Hippocampal formation (tissue), 2 donors: ENCODE results near the gene TDO2.

Experiments used
- DNase-seq, 2 donors: peaks; one replicate each; lab custom pipeline; 2025; lab: John Stamatoyannopoulos, UW

Gene TDO2

DNA sequence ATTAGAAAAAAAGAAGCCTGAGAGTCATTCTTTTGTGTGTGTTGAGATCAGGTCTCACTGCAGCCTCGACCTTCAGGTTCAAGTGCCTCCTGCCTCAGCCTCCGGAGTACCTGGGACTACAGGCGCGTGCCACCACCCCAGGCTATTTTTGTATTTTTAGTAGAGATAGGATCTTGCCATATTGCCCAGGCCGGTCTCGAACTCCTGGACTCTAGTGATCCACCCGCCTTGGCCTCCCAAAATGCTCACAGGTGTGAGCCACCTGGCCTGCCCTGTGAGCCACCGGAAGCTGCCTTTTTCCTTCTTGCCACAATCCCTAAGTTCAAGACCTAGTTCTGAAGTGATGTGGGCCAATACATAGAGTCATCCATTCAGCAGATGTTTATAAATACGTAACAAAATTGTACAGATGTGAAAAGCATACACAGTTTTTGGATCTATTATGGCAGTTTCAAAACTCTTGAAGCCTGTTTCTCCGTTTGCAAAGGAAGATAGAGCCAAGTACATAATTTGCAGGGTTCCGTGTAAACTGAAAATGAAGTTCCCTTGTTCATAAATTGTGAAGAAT, 50.7 kb downstream of the TDO2 start:
- DNase-seq, result no peak

DNA sequence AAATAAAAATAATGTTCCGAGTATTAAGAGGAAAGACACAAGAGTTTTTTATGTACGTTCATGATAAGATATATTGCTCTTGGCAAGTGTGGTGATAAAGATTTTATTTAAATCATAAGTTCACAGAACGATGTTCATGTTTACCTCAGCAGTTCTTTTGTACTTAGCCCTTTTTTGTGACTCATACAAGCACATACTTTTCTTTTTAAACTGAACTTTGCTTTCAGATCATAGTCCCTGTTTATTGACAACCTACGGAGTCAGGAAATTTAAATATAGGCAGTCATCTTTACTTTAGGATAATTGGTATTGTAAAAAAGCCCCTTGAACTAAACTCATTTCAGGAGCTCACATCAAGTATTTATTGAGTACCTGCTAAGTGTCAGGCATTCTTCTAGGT, 51.4 kb downstream of the TDO2 start:
- no peak for DNase-seq

DNA sequence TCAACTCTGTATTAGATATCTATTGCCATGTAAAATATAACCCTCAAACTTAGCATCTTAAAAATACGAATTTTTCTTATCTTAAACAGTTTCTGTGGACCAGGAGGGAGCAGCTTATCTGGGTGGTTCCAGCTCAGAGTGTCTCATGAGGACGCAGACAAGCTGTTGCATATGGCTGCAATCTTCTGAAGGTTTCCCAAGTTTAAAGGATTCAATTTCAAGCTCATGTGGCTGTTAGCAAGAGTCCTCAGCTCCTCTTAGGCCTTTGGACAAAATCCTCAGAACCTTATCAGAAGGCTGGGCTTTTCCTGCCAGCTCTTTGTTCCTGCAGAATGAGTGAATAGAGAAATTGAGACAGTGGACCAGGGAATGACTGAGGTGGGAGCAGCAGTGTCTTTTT, 53.0 kb downstream of the TDO2 start:
- no peak for DNase-seq

DNA sequence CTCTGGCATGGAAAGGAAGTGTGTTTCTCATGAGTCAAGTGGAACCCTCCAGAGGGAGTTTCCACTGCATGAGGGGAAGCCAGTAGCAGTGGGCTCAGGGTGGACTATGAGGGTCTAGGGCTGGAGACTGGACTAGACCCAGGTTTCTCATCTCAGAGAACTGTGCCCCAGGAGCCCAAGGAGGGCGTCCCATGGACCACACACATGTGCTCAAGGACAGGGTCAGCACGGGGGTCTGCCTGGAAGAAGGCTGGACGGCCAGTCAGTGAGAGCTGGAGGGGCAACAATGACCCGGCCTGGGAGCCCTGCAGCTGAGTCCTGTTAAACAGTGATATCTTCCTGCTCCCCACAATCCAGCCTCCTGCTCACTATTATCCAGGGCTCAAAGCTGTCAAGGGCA, 55.9 kb downstream of the TDO2 start:
- no peak for DNase-seq

DNA sequence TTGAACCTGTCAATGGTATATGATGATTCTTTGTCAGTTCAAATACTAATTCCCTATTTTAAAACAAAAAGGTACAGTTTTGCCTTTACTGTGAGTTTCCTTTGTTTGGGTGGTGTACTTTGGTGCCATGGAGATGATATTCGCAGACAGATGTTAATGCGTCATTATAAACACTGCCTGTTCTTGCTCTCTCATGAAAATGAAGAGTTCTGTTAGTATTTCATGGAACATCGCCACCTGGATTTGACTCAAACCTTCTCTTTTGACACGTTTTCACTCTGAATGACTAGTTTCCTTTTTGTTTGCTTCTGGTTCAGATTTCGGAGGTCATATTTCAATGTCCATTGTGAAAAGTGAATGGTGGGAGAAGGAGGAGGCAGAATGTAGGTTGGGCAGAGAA, 57.0 kb downstream of the TDO2 start:
- no peak for DNase-seq

DNA sequence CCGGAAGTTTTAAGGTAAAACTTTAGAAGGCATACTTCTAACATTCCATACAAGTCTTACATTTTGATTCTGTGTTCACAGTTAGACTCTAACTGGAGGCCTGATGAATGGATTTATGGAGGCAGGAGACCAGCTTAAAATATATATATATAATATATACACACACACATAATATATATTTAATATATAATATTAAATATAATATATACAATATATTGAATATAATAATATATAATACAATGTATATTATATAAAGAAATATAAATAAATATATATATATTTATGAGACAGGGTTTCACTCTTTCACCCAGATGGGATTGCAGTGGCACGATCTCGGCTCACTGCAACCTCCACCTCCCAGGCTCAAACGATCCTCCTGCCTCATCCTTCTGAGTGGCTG, 58.1 kb downstream of the TDO2 start:
- no peak for DNase-seq

DNA sequence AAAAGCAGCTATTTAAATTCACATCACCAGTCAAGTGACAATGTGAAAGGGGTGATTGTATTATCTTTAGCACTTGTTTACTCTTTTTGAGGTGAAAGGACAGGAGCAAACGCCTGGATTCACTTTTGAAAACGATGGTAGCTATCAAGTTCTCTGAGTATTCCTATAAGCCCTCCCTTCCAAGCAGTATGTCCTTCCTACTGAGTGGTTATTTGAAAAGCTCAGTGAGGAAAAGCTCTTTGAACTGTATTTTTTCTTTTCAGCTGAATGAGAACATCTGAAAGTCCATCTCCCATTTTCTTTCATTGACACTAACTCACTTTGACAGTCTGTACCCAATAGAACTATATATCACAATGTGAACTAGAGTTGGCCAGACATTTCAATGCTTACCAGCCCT, 59.3 kb downstream of the TDO2 start:
- DNase-seq, result no peak

GRCh38 chr4:155964016-155964891, 60.8 kb downstream of the TDO2 start:
- no peak for DNase-seq

DNA sequence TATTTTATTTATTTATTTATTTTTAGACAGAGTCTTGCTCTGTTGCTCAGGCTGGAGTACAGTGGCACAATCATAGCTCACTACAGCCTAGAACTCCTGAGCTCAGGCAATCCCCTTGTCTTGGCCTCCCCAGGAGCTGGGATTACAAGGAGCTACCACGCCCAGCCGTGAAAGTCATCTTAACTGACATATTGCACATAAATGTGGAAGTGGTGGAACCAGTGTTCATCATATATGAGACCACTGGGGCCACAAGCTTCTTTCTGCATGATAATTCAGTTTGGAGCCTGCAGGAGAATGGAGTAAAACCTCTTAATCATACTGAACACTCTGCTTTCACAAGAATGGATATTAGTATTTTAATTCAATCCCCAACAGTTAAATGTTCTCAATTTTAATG, 62.7 kb downstream of the TDO2 start:
- DNase-seq, result no peak

GRCh38 chr4:155966731-155967395, 63.4 kb downstream of the TDO2 start:
- no peak for DNase-seq
